Right lobe of liver (tissue), 6 donors: ENCODE results near the gene C16orf87. TPM values are rescaled to one million over a fixed set of nuclear protein-coding genes. Genes with fewer than 3 reads are reported as not detected.

Experiments
- ATAC-seq, 4 donors: fragments of 200-7000 bp; cut with Tn5 transposase; one replicate each; pipeline ENCODE4 v1.9.1; 2020; ENCODE audit warnings: mild to moderate bottlenecking in 4 of 4, moderate library complexity in 4 of 4
- DNase-seq, 3 donors: peaks; one replicate each; pipeline ENCODE4 v3.0.0-alpha.2; 2020
- H3K27ac ChIP-seq, 3 donors: fragments of 200-600 bp; one replicate each; pipeline ENCODE4 v1.8.0; 2022
- H3K27me3 ChIP-seq, 2 donors: fragments of 200-600 bp; one replicate each; pipeline ENCODE4 v1.8.0; 2022
- H3K36me3 ChIP-seq, 4 donors: fragments of 200-600 bp; sonication (generic) in 1 of 4; one replicate each; pipeline versions ENCODE4 v1.5.1 to v1.8.0; 2017 to 2022; ENCODE audit warnings: control low read depth in 1 of 4
- H3K4me1 ChIP-seq, 4 donors: fragments of 200-600 bp; sonication (generic) in 1 of 4; one replicate each; pipeline versions ENCODE4 v1.5.1 to v1.8.0; 2017 to 2022; ENCODE audit warnings: control low read depth in 1 of 4
- H3K4me3 ChIP-seq, 3 donors: fragments of 200-600 bp; one replicate each; pipeline ENCODE4 v1.8.0; 2022
- H3K9me3 ChIP-seq, 4 donors: fragments of 200-600 bp; sonication (generic) in 1 of 4; one replicate each; pipeline versions ENCODE4 v1.5.1 to v1.8.0; 2017 to 2022; ENCODE audit warnings: control low read depth in 1 of 4
- POLR2A ChIP-seq: fragments of 450-650 bp; IDR thresholded peaks from one replicate; pipeline ENCODE4 v1.6.1; 2017; ENCODE audit warnings: antibody characterized with exemption, mild to moderate bottlenecking
- WGBS: methylation state at CpG from one replicate; pipeline ENCODE4 v1.1.6; 2018; ENCODE audit warnings: low coverage, low lambda C conversion rate; ENCODE audit not compliant: insufficient coverage; ENCODE audit errors: missing lambda C conversion rate; 5-methylcytosine and 5-hydroxymethylcytosine counted together
- intact Hi-C, 2 donors: fragments of 100-400 bp; cut with DNase I; formaldehyde crosslinking; loops; one replicate each; pipeline versions ENCODE4 v1.11.2 to v1.14.1; 2022
- small RNA-seq, 2 experiments: library from RNA; depleted of rRNA; stranded (forward); fragments of <200 nt; gene quantifications; one replicate each; pipeline ENCODE3, GENCODE V24; 2016
- total RNA-seq, 6 experiments: library from RNA; depleted of rRNA in 2 of 6; stranded (reverse); fragments of >200 nt in 2 of 6; fragmentation: NEBNext Ultra II Directional in 3 of 6; extraction: Animal tissue kit (Norgen Biotek cat#: 25700) in 3 of 6; gene quantifications; one replicate each; pipeline versions ENCODE4 v1.1.0 to v1.2.4, GENCODE V29; 2016 to 2023
- TF ChIP-seq, protein P1 (sequence below), 4 donors: fragments of 200-600 bp in 3 of 4; fragments of 450-650 bp in 1 of 4; IDR thresholded peaks; one replicate each; pipeline versions ENCODE4 v1.5.1 to v1.8.0; 2016 to 2022; ENCODE audit warnings: antibody characterized with exemption in 4 of 4, mild to moderate bottlenecking in 2 of 4
- donor health status: DM: no; HTN: yes; CAD: no.
- donor health status: DM: no; HTN: no; CAD: no.
- donor health status: DM: no; HTN: no; CAD: no.
- donor health status: DM: no; HTN: yes; CAD: no.
- donor health status: DM: no; HTN: yes; CAD: no.

The C16orf87 gene
- total RNA-seq, 6 experiments from 2014 or later, result 5.5 to 9.8 (median 7.4) TPM

DNA sequence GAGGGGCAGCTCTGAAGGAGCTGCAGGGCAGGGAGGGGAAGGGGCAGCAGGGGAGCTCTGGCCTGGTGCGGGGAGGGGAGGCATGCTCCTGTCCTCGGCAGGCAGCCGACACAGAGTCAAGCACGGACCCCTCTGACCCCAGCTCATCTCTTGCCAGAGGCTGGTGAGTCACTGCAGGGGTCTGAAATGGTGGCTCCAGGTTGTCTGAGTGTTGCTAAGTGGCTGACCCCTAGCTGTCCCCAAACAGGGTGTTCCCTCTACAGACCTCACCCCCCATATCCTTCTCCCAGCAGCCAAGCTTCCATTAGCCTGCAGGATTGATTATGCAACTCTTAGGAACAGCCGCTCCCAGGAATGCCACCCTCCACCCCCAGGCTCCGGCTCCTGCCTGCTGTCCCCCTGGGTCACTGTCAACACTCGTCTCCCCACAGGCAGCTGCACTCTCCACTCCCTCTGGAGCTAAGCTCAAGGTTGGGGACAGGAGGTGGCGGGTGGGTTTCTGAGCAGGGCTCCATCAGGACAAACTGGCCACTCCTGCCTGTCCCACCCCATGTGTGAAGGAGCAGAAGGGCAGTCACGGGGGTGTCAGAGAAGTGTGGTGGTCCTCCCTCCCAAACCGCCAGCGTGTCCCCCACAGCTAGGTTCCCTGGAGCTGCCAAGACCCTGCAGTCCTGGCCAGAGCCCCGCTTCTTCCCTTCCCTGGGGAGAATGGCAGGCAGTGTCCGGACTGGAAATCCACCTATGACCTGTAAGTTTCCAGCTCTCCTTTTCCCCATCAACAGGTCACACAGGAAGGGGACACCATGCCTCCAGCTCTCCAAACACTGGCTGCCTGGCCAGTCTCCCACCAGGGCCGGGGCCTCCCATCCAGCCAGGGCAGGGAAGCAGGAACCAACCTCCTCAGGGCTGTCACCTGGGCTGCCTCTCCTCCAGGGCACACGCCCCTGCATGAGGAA, 83.9 kb downstream of the C16orf87 start:
- no peaks in the 10 kb centered on the region for H3K27me3 ChIP-seq
- no peaks in the 10 kb centered on the region for H3K9me3 ChIP-seq
- TF ChIP-seq POLR2A, result no peak
- TF ChIP-seq, protein P1, sequence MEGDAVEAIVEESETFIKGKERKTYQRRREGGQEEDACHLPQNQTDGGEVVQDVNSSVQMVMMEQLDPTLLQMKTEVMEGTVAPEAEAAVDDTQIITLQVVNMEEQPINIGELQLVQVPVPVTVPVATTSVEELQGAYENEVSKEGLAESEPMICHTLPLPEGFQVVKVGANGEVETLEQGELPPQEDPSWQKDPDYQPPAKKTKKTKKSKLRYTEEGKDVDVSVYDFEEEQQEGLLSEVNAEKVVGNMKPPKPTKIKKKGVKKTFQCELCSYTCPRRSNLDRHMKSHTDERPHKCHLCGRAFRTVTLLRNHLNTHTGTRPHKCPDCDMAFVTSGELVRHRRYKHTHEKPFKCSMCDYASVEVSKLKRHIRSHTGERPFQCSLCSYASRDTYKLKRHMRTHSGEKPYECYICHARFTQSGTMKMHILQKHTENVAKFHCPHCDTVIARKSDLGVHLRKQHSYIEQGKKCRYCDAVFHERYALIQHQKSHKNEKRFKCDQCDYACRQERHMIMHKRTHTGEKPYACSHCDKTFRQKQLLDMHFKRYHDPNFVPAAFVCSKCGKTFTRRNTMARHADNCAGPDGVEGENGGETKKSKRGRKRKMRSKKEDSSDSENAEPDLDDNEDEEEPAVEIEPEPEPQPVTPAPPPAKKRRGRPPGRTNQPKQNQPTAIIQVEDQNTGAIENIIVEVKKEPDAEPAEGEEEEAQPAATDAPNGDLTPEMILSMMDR (IDR thresholded peaks at IDR 0.05), result no peak
- intact Hi-C loops, result no loop called here
- no peaks in the 10 kb centered on the region for H3K36me3 ChIP-seq
- no peak overlapping the region for H3K4me3 ChIP-seq
- H3K4me1 ChIP-seq, result no peaks in the 10 kb centered on the region
- DNase-seq (no peak), ATAC-seq (peak in 1 of 4 donors; percentile 14)
- 62% methylated on average over 4 of the region's 15 CpGs for WGBS
- H3K27ac ChIP-seq, result no peak overlapping the region

Small RNAs within 50 kb of the gene (small RNA-seq; reads per million reads assigned to genes)
- gene AC007225.2, result 0 reads per million in 2 experiments

Other genes with a start within 250 kb of the C16orf87 start
- under 1 TPM in 5 of 6 experiments, not detected in 1; 0.18 to 0.93 (median 0.66) TPM for gene SHCBP1, start 209.8 kb downstream of the C16orf87 start, total RNA-seq
- gene VPS35, start 142.0 kb downstream of the C16orf87 start, total RNA-seq, result 10 to 100 TPM; 18.0 to 36.5 (median 28.9) TPM
- gene ORC6, start 141.5 kb downstream of the C16orf87 start, total RNA-seq, result 1 to 10 TPM in 2 of 6 experiments, under 1 TPM in 4; 0.18 to 4.8 (median 0.76) TPM
- under 1 TPM; 0.06 to 0.44 (median 0.23) TPM for gene MYLK3, start 82.8 kb downstream of the C16orf87 start, total RNA-seq
- gene GPT2, start 53.2 kb upstream of the C16orf87 start, total RNA-seq, result 100 to 1,000 TPM in 2 of 6 experiments, 10 to 100 TPM in 4; 30.8 to 163 (median 92.0) TPM
- gene DNAJA2, start 142.5 kb upstream of the C16orf87 start, total RNA-seq, result 10 to 100 TPM; 25.3 to 38.3 (median 32.0) TPM